SH-SY5Y (cell line): ENCODE results near the gene WSB2.

Experiments used
- GATA2 ChIP-seq: IDR thresholded peaks from 2 replicates; pipeline ENCODE4 v1.6.1; 2011; ENCODE audit warnings: mild to moderate bottlenecking, low read depth, low read length
- GATA3 ChIP-seq: IDR thresholded peaks from 2 replicates; pipeline ENCODE4 v1.6.1; 2011; ENCODE audit warnings: low read depth, mild to moderate bottlenecking, low read length, moderate library complexity

- TF ChIP-seq GATA2, result no peak
- TF ChIP-seq GATA3, result no peak
Measured at GRCh38 chr12:117994551-117995438, 66.2 kb downstream of the WSB2 start.
